Naive B cell (primary cell): ENCODE results near the gene STK24. TPM values are rescaled to one million over a fixed set of nuclear protein-coding genes. Genes with fewer than 3 reads are reported as not detected.

Source experiments
- ATAC-seq, 2 donors: fragments of 150-1000 bp; cut with Tn5 transposase; 2 replicates each; pipeline ENCODE4 v1.10.0; 2021; ENCODE audit warnings: low read depth in 2 of 2, mild to moderate bottlenecking in 2 of 2, moderate library complexity in 2 of 2
- DNase-seq: peaks from one replicate; pipeline ENCODE4 v3.0.0; 2022
- H3K27ac Mint-ChIP-seq, 6 donors: one replicate each; pipeline ENCODE4 v1.8.0; 2020 to 2022; ENCODE audit warnings: mild to moderate bottlenecking in 6 of 6, mixed read lengths in 6 of 6, moderate library complexity in 5 of 6, inconsistent platforms in 2 of 6
- H3K27me3 Mint-ChIP-seq, 3 donors: one replicate each; pipeline ENCODE4 v1.8.0; 2021 to 2022; ENCODE audit warnings: mixed read lengths in 3 of 3, mild to moderate bottlenecking in 1 of 3
- H3K36me3 Mint-ChIP-seq, 2 donors: one replicate each; pipeline ENCODE4 v1.8.0; 2020 to 2022; ENCODE audit warnings: mixed read lengths in 2 of 2, inconsistent platforms in 1 of 2, mild to moderate bottlenecking in 1 of 2
- H3K4me1 Mint-ChIP-seq, 3 donors: one replicate each; pipeline ENCODE4 v1.8.0; 2020 to 2022; ENCODE audit warnings: mixed read lengths in 3 of 3, inconsistent platforms in 1 of 3, mild to moderate bottlenecking in 1 of 3, moderate library complexity in 1 of 3
- H3K4me3 Mint-ChIP-seq, 8 donors: one replicate each; pipeline ENCODE4 v1.8.0; 2020 to 2022; ENCODE audit warnings: mild to moderate bottlenecking in 8 of 8, mixed read lengths in 8 of 8, moderate library complexity in 8 of 8, inconsistent platforms in 2 of 8
- H3K9me3 Mint-ChIP-seq, 7 donors: one replicate each; pipeline ENCODE4 v1.8.0; 2020 to 2022; ENCODE audit warnings: mixed read lengths in 7 of 7, mild to moderate bottlenecking in 5 of 7, inconsistent platforms in 2 of 7, moderate library complexity in 1 of 7
- polyA plus RNA-seq, 6 donors: library from polyadenylated mRNA; unstranded; fragments of 300-500 nt; fragmentation: Illumina TruSeq; gene quantifications; one replicate each; pipeline ENCODE4 v1.2.3, GENCODE V29; 2021; ENCODE audit warnings: low read depth in 6 of 6

STK24 gene
- polyA plus RNA-seq, 6 donors from 2014 or later, result 30.2 to 63.1 (median 37.2) TPM

- ATAC-seq (no peak), DNase-seq (no peak)
- peak overlapping the region in 4 of 6 donors; percentile 7 to 59 (median 54) for H3K27ac Mint-ChIP-seq
- peak overlapping the region in 1 of 8 donors; percentile 29 for H3K4me3 Mint-ChIP-seq
- H3K36me3 Mint-ChIP-seq, result peaks cover 14 to 26% of the 10 kb centered on the region in 2 donors
- H3K9me3 Mint-ChIP-seq, result no peaks in the 10 kb centered on the region
- peaks cover 15 to 17% (median 17%) of the 10 kb centered on the region in 3 donors for H3K4me1 Mint-ChIP-seq
- H3K27me3 Mint-ChIP-seq, result no peaks in the 10 kb centered on the region
Observed at GRCh38 chr13:98471934-98472333, 105.0 kb downstream of the STK24 start.

- H3K4me1 Mint-ChIP-seq, result peaks cover 6 to 7% (median 7%) of the 10 kb centered on the region in 3 donors
- H3K27ac Mint-ChIP-seq, result peak overlapping the region in 2 of 6 donors; percentile 7 to 73
- no peaks in the 10 kb centered on the region for H3K9me3 Mint-ChIP-seq
- no peak for ATAC-seq
- peaks cover 14 to 26% of the 10 kb centered on the region in 2 donors for H3K36me3 Mint-ChIP-seq
- no peak for DNase-seq
- no peaks in the 10 kb centered on the region for H3K27me3 Mint-ChIP-seq
- H3K4me3 Mint-ChIP-seq, result no peak overlapping the region
Observed at GRCh38 chr13:98470920-98471319, 106.0 kb downstream of the STK24 start.

DNA sequence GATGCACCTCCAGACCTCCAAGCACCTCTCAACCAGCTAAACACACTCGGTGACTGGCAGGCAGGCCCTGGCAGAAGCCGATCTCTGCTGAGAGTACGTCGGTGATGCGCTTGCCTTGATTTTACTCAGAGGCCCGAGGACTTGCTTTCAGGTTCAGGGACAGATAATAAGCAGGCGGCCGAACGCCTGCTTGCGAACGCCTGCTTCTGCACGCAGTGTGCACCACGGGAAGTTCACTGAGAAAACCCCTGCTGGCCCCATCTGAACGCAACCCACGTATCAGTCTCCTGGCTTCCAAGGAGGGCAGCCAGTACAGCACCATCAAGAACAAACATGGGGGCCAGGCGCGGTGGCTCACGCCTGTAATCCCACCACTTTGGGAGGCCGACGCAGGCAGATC is 108.0 kb downstream of the STK24 start:
- no peak for DNase-seq
- Mint-ChIP-seq H3K9me3 (no peaks in the 10 kb centered on the region), H3K36me3 (peaks cover 11 to 21% of the 10 kb centered on the region in 2 donors), H3K27ac (peak overlapping the region in 2 of 6 donors; percentile 7 to 34), H3K27me3 (no peaks in the 10 kb centered on the region), H3K4me3 (no peak overlapping the region), H3K4me1 (peaks cover 6 to 7% (median 7%) of the 10 kb centered on the region in 3 donors)
- ATAC-seq, result no peak

DNA sequence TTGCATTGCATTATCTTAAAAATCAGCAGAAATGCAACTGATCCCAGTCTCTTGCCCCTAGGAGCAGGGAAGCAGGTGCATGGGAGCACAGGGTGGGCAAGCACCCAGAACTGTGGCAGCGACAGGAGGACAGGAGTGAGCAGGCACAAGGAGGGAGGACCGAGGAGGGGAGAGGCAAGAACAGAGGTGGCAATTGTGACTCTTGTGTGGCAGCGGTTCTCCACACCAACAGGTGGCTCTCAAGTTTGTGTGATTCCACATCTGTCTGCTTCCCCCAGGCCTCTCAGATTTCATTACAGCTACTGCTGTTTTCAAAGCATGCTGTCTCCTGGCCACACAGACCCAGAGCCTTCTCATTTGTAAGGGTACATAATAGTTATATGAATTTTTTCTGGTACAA is 108.5 kb downstream of the STK24 start:
- H3K27me3 Mint-ChIP-seq, result no peaks in the 10 kb centered on the region
- H3K9me3 Mint-ChIP-seq, result no peaks in the 10 kb centered on the region
- no peak overlapping the region for H3K4me3 Mint-ChIP-seq
- peaks cover 12 to 20% of the 10 kb centered on the region in 2 donors for H3K36me3 Mint-ChIP-seq
- H3K27ac Mint-ChIP-seq, result peak overlapping the region in 2 of 6 donors; percentile 7 to 47
- DNase-seq (no peak), ATAC-seq (no peak)
- H3K4me1 Mint-ChIP-seq, result peaks cover 6 to 7% (median 7%) of the 10 kb centered on the region in 3 donors

DNA sequence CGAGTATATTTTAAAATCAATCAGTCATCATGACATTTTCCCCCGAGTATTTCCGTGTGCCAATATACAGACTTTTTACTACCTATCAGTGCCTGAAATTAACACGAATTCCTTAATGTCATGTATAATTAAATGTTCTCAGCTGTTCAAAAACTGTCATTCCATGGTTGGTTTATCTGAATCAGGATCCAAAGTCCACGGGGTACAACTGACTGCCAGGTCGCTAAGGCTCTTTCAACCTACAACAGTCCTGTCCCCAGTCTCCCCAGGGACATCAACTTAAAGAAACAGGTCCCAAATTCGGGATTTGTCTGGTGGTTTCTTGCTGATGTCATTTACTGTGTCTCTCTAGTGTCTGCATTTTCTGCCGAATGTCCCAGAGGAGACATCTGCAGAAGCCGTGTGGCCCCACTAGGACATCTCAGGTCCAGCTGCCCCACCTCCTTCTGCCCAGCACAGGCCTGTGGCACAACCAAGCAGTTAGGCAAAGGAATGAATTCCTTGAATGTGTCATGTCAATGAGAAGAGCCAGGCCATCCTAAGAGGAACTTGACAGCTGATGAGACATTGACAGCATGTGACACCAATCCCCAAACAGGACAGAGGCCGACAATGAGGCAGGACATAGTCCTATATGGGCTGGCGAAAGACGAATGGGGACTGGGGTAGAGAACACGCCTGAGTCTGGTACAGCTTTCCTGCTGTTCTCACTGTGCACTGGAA is 109.5 kb downstream of the STK24 start:
- peaks cover 17 to 20% of the 10 kb centered on the region in 2 donors for H3K36me3 Mint-ChIP-seq
- H3K27me3 Mint-ChIP-seq, result no peaks in the 10 kb centered on the region
- H3K4me3 Mint-ChIP-seq, result no peak overlapping the region
- H3K27ac Mint-ChIP-seq, result peak overlapping the region in 2 of 6 donors; percentile 58 to 63
- DNase-seq (no peak), ATAC-seq (no peak)
- no peaks in the 10 kb centered on the region for H3K9me3 Mint-ChIP-seq
- H3K4me1 Mint-ChIP-seq, result peaks cover 5 to 11% (median 8%) of the 10 kb centered on the region in 3 donors

GRCh38 chr13:98466634-98467236 is 110.2 kb downstream of the STK24 start:
- H3K9me3 Mint-ChIP-seq, result no peaks in the 10 kb centered on the region
- no peaks in the 10 kb centered on the region for H3K27me3 Mint-ChIP-seq
- H3K4me3 Mint-ChIP-seq, result no peak overlapping the region
- peaks cover 7 to 13% (median 12%) of the 10 kb centered on the region in 3 donors for H3K4me1 Mint-ChIP-seq
- H3K36me3 Mint-ChIP-seq, result peaks cover 17 to 18% of the 10 kb centered on the region in 2 donors
- ATAC-seq (no peak), DNase-seq (no peak)
- H3K27ac Mint-ChIP-seq, result peak overlapping the region in 2 of 6 donors; percentile 47 to 70

- DNase-seq, result no peak
- peak overlapping the region in 4 of 6 donors; percentile 15 to 82 (median 53) for H3K27ac Mint-ChIP-seq
- H3K36me3 Mint-ChIP-seq, result peaks cover 17 to 21% of the 10 kb centered on the region in 2 donors
- H3K27me3 Mint-ChIP-seq, result no peaks in the 10 kb centered on the region
- H3K4me1 Mint-ChIP-seq, result peaks cover 7 to 9% (median 7%) of the 10 kb centered on the region in 3 donors
- H3K4me3 Mint-ChIP-seq, result no peak overlapping the region
- no peak for ATAC-seq
- H3K9me3 Mint-ChIP-seq, result no peaks in the 10 kb centered on the region
Observed at GRCh38 chr13:98462946-98463345, 114.0 kb downstream of the STK24 start.

- Mint-ChIP-seq H3K4me1 (peaks cover 7 to 9% (median 7%) of the 10 kb centered on the region in 3 donors), H3K4me3 (peak overlapping the region in 1 of 8 donors; percentile 42), H3K27me3 (no peaks in the 10 kb centered on the region), H3K27ac (peak overlapping the region in 4 of 6 donors; percentile 46 to 94 (median 78)), H3K9me3 (no peaks in the 10 kb centered on the region), H3K36me3 (peaks cover 20 to 21% of the 10 kb centered on the region in 2 donors)
- DNase-seq (no peak), ATAC-seq (no peak)
Observed at GRCh38 chr13:98462241-98462882, 114.5 kb downstream of the STK24 start.

DNA sequence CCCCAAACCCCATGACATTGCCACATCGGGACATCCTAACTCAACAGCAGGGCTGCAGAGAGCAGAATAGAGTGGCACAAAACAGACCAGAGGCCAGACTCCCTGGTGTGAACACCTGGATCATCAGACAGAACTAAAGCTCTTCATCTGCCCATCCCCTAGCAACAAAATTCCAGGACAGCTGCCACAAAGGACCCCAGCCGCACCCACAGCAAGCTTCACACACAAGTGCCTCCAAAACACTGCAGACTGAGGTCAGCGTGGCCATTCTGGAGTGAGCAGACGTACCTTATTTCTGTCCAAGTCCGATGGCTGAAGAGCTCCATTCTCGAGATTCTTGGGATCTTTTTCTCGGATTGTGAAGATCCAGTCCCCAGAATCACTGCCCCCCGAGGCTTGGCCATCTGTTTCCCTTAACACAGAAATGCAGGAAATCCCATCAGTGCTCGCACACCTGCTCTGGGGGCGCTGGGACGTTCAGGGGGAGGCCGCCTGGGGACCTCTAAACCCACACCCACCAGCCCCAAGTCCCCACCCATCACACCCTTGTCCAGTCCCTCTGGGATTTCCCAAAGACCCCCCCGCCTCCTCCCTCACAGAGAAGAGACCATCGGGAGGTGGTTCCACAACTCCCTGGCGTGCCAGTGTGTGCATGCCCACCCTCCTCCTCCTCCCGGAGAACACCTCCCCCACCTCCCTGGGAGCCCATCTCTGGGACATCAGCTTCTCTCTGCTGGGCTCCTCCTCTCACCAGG is 115.2 kb downstream of the STK24 start:
- Mint-ChIP-seq H3K27me3 (no peaks in the 10 kb centered on the region), H3K4me1 (peaks cover 7 to 9% (median 7%) of the 10 kb centered on the region in 3 donors), H3K36me3 (peaks cover 20 to 21% of the 10 kb centered on the region in 2 donors), H3K9me3 (no peaks in the 10 kb centered on the region), H3K4me3 (no peak overlapping the region), H3K27ac (peak overlapping the region in 4 of 6 donors; percentile 34 to 94 (median 62))
- DNase-seq (no peak), ATAC-seq (no peak)

- H3K4me1 Mint-ChIP-seq, result peaks cover 5 to 9% (median 7%) of the 10 kb centered on the region in 3 donors
- no peaks in the 10 kb centered on the region for H3K27me3 Mint-ChIP-seq
- peak overlapping the region in 2 of 6 donors; percentile 44 to 58 for H3K27ac Mint-ChIP-seq
- no peaks in the 10 kb centered on the region for H3K9me3 Mint-ChIP-seq
- ATAC-seq (no peak), DNase-seq (no peak)
- no peak overlapping the region for H3K4me3 Mint-ChIP-seq
- H3K36me3 Mint-ChIP-seq, result peaks cover 20 to 21% of the 10 kb centered on the region in 2 donors
Observed at GRCh38 chr13:98460516-98460915, 116.4 kb downstream of the STK24 start.

DNA sequence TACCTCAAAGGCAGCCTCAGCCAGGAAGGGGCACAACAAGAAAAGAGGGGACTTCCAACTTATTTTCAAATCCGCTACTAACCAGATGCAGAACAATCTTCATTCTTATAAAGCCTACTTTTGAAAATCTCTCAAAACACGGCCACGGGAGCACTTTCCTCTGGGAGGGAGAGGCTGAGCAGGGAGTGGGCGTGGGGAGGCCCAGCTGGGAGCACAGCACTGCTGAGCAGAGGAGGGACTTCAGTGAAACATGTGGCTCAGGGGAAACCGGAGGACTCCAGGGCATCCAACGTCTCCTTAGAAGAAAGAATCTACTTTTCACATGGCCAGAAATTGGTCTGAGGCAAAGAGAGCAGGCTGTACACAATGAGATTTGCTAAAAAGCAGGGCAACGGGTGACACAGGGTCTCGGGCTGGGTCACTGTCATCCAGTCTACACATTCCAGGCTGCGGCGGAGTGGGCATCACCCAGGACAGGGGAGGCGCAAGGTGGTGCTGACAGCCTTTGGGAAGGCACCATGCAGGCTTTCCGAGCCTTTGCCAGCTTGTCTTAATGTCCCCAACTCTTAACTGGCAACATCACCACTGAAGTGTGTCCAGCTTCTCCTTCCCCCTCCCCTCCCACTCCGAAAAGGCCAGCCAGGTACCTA is 117.1 kb downstream of the STK24 start:
- no peak for DNase-seq
- H3K4me3 Mint-ChIP-seq, result no peak overlapping the region
- no peaks in the 10 kb centered on the region for H3K27me3 Mint-ChIP-seq
- no peak for ATAC-seq
- peak overlapping the region in 2 of 6 donors; percentile 19 to 63 for H3K27ac Mint-ChIP-seq
- H3K36me3 Mint-ChIP-seq, result peaks cover 20 to 21% of the 10 kb centered on the region in 2 donors
- H3K4me1 Mint-ChIP-seq, result peaks cover 5 to 9% (median 7%) of the 10 kb centered on the region in 3 donors
- H3K9me3 Mint-ChIP-seq, result no peaks in the 10 kb centered on the region

DNA sequence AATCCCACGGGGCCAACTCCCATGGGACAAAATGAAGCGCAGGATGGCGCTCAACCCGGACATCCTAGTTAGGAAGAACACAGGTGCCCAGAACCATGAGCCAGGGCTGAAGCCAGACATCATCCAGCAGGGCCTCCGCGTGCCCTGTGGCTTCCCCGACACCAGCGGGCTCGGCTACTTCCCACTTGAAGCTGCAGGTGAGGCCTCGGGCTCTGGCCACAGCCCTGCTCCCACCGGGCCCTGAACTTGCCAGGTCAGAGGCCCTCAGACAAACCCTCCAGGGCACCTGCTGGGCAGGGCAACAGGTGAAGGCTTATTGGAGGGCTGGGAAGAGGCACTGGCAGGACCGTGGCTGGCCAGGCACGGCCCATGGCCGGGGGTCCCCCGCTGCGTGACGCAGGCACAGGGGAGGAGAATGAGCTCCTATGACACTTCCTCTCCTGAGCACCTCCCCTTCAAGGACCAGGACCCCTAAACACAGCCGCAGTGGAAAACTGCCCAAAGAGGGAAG is 117.7 kb downstream of the STK24 start:
- Mint-ChIP-seq H3K27ac (no peak overlapping the region), H3K4me1 (peaks cover 5 to 9% (median 7%) of the 10 kb centered on the region in 3 donors), H3K36me3 (peaks cover 21 to 25% of the 10 kb centered on the region in 2 donors), H3K4me3 (no peak overlapping the region), H3K27me3 (no peaks in the 10 kb centered on the region), H3K9me3 (no peaks in the 10 kb centered on the region)
- DNase-seq (no peak), ATAC-seq (no peak)
